H1 (cell line): ENCODE measurements around the gene KCTD16. TPM values are rescaled to one million over a fixed set of nuclear protein-coding genes. Genes with fewer than 3 reads are reported as not detected.

Experiments
- CTCF ChIA-PET: fragments of 300-600 bp; sonication (Branson Sonifier 250); formaldehyde crosslinking; loops from one replicate; lab custom pipeline; 2021; ENCODE audit not compliant: partially characterized antibody; lab: Charles Lee
- POLR2A ChIA-PET: fragments of 300-600 bp; sonication (Branson Sonifier 250); formaldehyde crosslinking; loops from one replicate; lab custom pipeline; 2021; ENCODE audit warnings: inconsistent platforms; ENCODE audit not compliant: partially characterized antibody; lab: Charles Lee
- DNase-seq, 2 experiments: peaks; one replicate each; pipeline versions ENCODE4 v3.0.0 to v3.0.0-alpha.2; 2010 to 2022; ENCODE audit warnings: low spot score in 2 of 2, low read depth in 1 of 2, mixed read lengths in 1 of 2
- FAIRE-seq: peaks from 2 replicates; lab custom pipeline; 2011; peaks lifted over from hg19 to GRCh38; lab: Jason Lieb, UNC
- H2AFZ ChIP-seq: 2 replicates; pipeline ENCODE4 v1.8.1; 2012; ENCODE audit warnings: low read length, inconsistent platforms
- H2AK5ac ChIP-seq: 2 replicates; pipeline ENCODE4 v1.6.1; 2013; ENCODE audit warnings: low read depth, low read length
- H2BK120ac ChIP-seq: replicated peaks from 2 replicates; pipeline ENCODE3; 2013; ENCODE audit warnings: low read depth, low read length, inconsistent platforms
- H2BK12ac ChIP-seq: 2 replicates; pipeline ENCODE4 v1.6.1; 2013; ENCODE audit warnings: low read depth, low read length
- H2BK15ac ChIP-seq: 2 replicates; pipeline ENCODE4 v1.6.1; 2013; ENCODE audit warnings: low read length
- H2BK20ac ChIP-seq: 2 replicates; pipeline ENCODE4 v1.6.1; 2013; ENCODE audit warnings: low read length
- H2BK5ac ChIP-seq: 2 replicates; pipeline ENCODE4 v1.6.1; 2013; ENCODE audit warnings: low read depth, low read length
- H3K14ac ChIP-seq: 2 replicates; pipeline ENCODE4 v1.6.1; 2013; ENCODE audit warnings: inconsistent platforms; ENCODE audit not compliant: insufficient read length
- H3K18ac ChIP-seq: 2 replicates; pipeline ENCODE4 v1.6.1; 2013; ENCODE audit warnings: low read length; ENCODE audit errors: extremely low read depth
- H3K23ac ChIP-seq: 2 replicates; pipeline ENCODE4 v1.6.1; 2013; ENCODE audit warnings: inconsistent platforms; ENCODE audit not compliant: insufficient read length
- H3K23me2 ChIP-seq: 2 replicates; pipeline ENCODE4 v1.6.1; 2013; ENCODE audit warnings: low read depth, low read length
- H3K27ac ChIP-seq: 2 replicates; pipeline ENCODE4 v1.6.1; 2011; ENCODE audit warnings: low read depth, low read length, inconsistent platforms
- H3K27me3 ChIP-seq, 4 experiments: replicated peaks in 1 of 4; 1 replicate in 1 of 4; 2 replicates in 3 of 4; pipeline versions ENCODE4 v1.6.1 to v1.8.1; 2011 to 2013; ENCODE audit warnings: low read length in 3 of 4, mild to moderate bottlenecking in 3 of 4, inconsistent platforms in 2 of 4, mixed read lengths in 2 of 4, moderate library complexity in 1 of 4; ENCODE audit not compliant: control insufficient read depth in 3 of 4, insufficient read depth in 3 of 4; ENCODE audit errors: extremely low read depth in 1 of 4
- H3K36me3 ChIP-seq, 4 experiments: 2 replicates each; pipeline versions ENCODE4 v1.6.1 to v1.8.1; 2011 to 2013; ENCODE audit warnings: mild to moderate bottlenecking in 4 of 4, low read length in 3 of 4, moderate library complexity in 2 of 4, control low read depth in 1 of 4, inconsistent platforms in 1 of 4; ENCODE audit not compliant: insufficient read depth in 4 of 4, control insufficient read depth in 2 of 4
- H3K4ac ChIP-seq: replicated peaks from 2 replicates; pipeline ENCODE3; 2013; ENCODE audit warnings: low read length, low read depth, mixed read lengths, inconsistent platforms; ENCODE audit not compliant: insufficient read length
- H3K4me1 ChIP-seq, 4 experiments: replicated peaks in 1 of 4; 1 replicate in 1 of 4; 2 replicates in 3 of 4; pipeline versions ENCODE4 v1.6.1 to v1.8.1; 2011 to 2013; ENCODE audit warnings: low read length in 3 of 4, inconsistent platforms in 2 of 4, mixed read lengths in 1 of 4; ENCODE audit not compliant: insufficient read depth in 4 of 4, control insufficient read depth in 3 of 4
- H3K4me2 ChIP-seq, 2 experiments: 2 replicates each; pipeline versions ENCODE4 v1.6.1 to v1.8.1; 2011 to 2013; ENCODE audit warnings: low read depth in 2 of 2, low read length in 2 of 2, control low read depth in 1 of 2, inconsistent platforms in 1 of 2, mild to moderate bottlenecking in 1 of 2; ENCODE audit not compliant: insufficient read depth in 1 of 2
- H3K4me3 ChIP-seq, 4 experiments: fragments of 200-600, 300-600 bp in 1 of 4; sonication (generic), shearing (Covaris generic), sonication (Bioruptor Twin) in 1 of 4; 2 replicates each; pipeline versions ENCODE4 v1.5.1 to v1.8.1; 2011 to 2016; ENCODE audit warnings: low read length in 4 of 4, low read depth in 3 of 4, control low read depth in 2 of 4, inconsistent platforms in 2 of 4, mild to moderate bottlenecking in 2 of 4, mixed read lengths in 1 of 4, moderate library complexity in 1 of 4; ENCODE audit not compliant: insufficient read depth in 2 of 4; ENCODE audit errors: extremely low read depth in 1 of 4
- H3K56ac ChIP-seq: replicated peaks from 2 replicates; pipeline ENCODE3; 2013; ENCODE audit warnings: low read depth, mild to moderate bottlenecking, mixed read lengths, low read length, inconsistent platforms; ENCODE audit not compliant: insufficient read length
- H3K79me1 ChIP-seq: 2 replicates; pipeline ENCODE4 v1.6.1; 2013; ENCODE audit warnings: low read depth, low read length, control low read depth
- H3K79me2 ChIP-seq, 2 experiments: 2 replicates each; pipeline versions ENCODE4 v1.6.1 to v1.8.1; 2012 to 2013; ENCODE audit warnings: low read length in 2 of 2, mild to moderate bottlenecking in 2 of 2, inconsistent platforms in 1 of 2; ENCODE audit not compliant: insufficient read depth in 2 of 2, control insufficient read depth in 1 of 2
- H3K9ac ChIP-seq, 4 experiments: replicated peaks in 1 of 4; 1 replicate in 1 of 4; 2 replicates in 3 of 4; pipeline versions ENCODE4 v1.6.1 to v1.8.1; 2011 to 2013; ENCODE audit warnings: low read depth in 3 of 4, low read length in 3 of 4, control low read depth in 2 of 4, mild to moderate bottlenecking in 2 of 4, moderate library complexity in 2 of 4, inconsistent platforms in 1 of 4; ENCODE audit errors: extremely low read depth in 1 of 4
- H3K9me3 ChIP-seq, 2 experiments: 2 replicates each; pipeline versions ENCODE4 v1.6.1 to v1.8.1; 2012 to 2013; ENCODE audit warnings: mild to moderate bottlenecking in 2 of 2, moderate library complexity in 2 of 2, control low read depth in 1 of 2, inconsistent platforms in 1 of 2, low read depth in 1 of 2, low read length in 1 of 2, mixed read lengths in 1 of 2; ENCODE audit not compliant: insufficient read depth in 2 of 2
- H4K20me1 ChIP-seq, 2 experiments: replicated peaks in 1 of 2; 2 replicates each; pipeline versions ENCODE3 to v1.8.1; 2011 to 2013; ENCODE audit warnings: inconsistent platforms in 2 of 2, low read length in 2 of 2, mild to moderate bottlenecking in 1 of 2; ENCODE audit not compliant: insufficient read depth in 2 of 2, control insufficient read depth in 1 of 2
- H4K5ac ChIP-seq: 2 replicates; pipeline ENCODE4 v1.6.1; 2013; ENCODE audit warnings: low read length, low read depth, mixed read lengths, inconsistent platforms; ENCODE audit not compliant: insufficient read length
- H4K8ac ChIP-seq: 2 replicates; pipeline ENCODE4 v1.8.0; 2013; ENCODE audit warnings: mild to moderate bottlenecking, moderate library complexity, low read length, inconsistent platforms; ENCODE audit not compliant: insufficient read depth; ENCODE audit errors: extremely low read depth
- H4K91ac ChIP-seq: replicated peaks from 2 replicates; pipeline ENCODE3; 2013; ENCODE audit warnings: low read length, mixed read lengths, inconsistent platforms; ENCODE audit not compliant: insufficient read length
- EP300 ChIP-seq, 2 experiments: IDR thresholded peaks; 1 replicate in 1 of 2; 2 replicates in 1 of 2; pipeline ENCODE4 v1.6.1; 2011 to 2012; ENCODE audit warnings: low read depth in 2 of 2, low read length in 2 of 2, mild to moderate bottlenecking in 2 of 2, borderline replicate concordance in 1 of 2, inconsistent platforms in 1 of 2, moderate library complexity in 1 of 2
- HDAC2 ChIP-seq, 2 experiments: fragments of 300-600 bp in 1 of 2; sonication (generic) in 1 of 2; IDR thresholded peaks; 2 replicates each; pipeline ENCODE4 v1.6.1; 2011 to 2012; ENCODE audit warnings: low read depth in 2 of 2, low read length in 2 of 2, mild to moderate bottlenecking in 2 of 2, moderate library complexity in 2 of 2, borderline replicate concordance in 1 of 2, inconsistent platforms in 1 of 2
- KDM4A ChIP-seq: IDR thresholded peaks from one replicate; pipeline ENCODE4 v1.7.1; 2012; ENCODE audit warnings: low read depth, mild to moderate bottlenecking, moderate library complexity, low read length, inconsistent platforms; ENCODE audit not compliant: severe bottlenecking
- POLR2A ChIP-seq, 2 experiments: IDR thresholded peaks; 1 replicate in 1 of 2; 2 replicates in 1 of 2; pipeline ENCODE4 v1.6.1; 2011; ENCODE audit warnings: low read depth in 2 of 2, low read length in 2 of 2, mild to moderate bottlenecking in 2 of 2; ENCODE audit errors: control extremely low read depth in 1 of 2
- POLR2AphosphoS5 ChIP-seq: IDR thresholded peaks from 2 replicates; pipeline ENCODE4 v1.6.1; 2011; ENCODE audit warnings: low read depth, low read length
- RAD21 ChIP-seq, 2 experiments: IDR thresholded peaks in 1 of 2; conservative IDR thresholded peaks in 1 of 2; 2 replicates each; pipeline ENCODE4 v1.6.1; 2011; ENCODE audit warnings: low read depth in 2 of 2, low read length in 2 of 2, improper control_type of control experiment in 1 of 2, inconsistent platforms in 1 of 2, mild to moderate bottlenecking in 1 of 2, moderate library complexity in 1 of 2
- TAF1 ChIP-seq: IDR thresholded peaks from 2 replicates; pipeline ENCODE4 v1.6.1; 2011; ENCODE audit warnings: mild to moderate bottlenecking, low read depth, low read length
- TAF7 ChIP-seq: optimal IDR thresholded peaks from 2 replicates; pipeline ENCODE3; 2011; ENCODE audit warnings: low read depth, mild to moderate bottlenecking, inconsistent platforms, low read length, moderate library complexity, borderline replicate concordance
- TBP ChIP-seq: IDR thresholded peaks from 2 replicates; pipeline ENCODE4 v1.6.1; 2011; ENCODE audit warnings: low read depth, low read length, improper control_type of control experiment
- TEAD4 ChIP-seq: IDR thresholded peaks from 2 replicates; pipeline ENCODE4 v1.6.1; 2012; ENCODE audit warnings: low read depth, low read length, inconsistent platforms, mixed read lengths
- YY1 ChIP-seq: IDR thresholded peaks from 2 replicates; pipeline ENCODE4 v1.6.1; 2011; ENCODE audit warnings: low read depth, mild to moderate bottlenecking, low read length
- WGBS, 2 experiments: shearing (Covaris generic) in 1 of 2; methylation state at CpG; one replicate each; pipeline versions ENCODE4 v1.1.6 to v1.1.7; 2013 to 2015; ENCODE audit warnings: low lambda C conversion rate in 2 of 2, mixed read lengths in 2 of 2, inconsistent platforms in 1 of 2, low coverage in 1 of 2, missing lambda C conversion rate in 1 of 2; ENCODE audit not compliant: insufficient replicate concordance in 2 of 2, insufficient coverage in 1 of 2, insufficient read length in 1 of 2; ENCODE audit errors: extremely low coverage in 1 of 2, missing lambda C conversion rate in 1 of 2; 5-methylcytosine and 5-hydroxymethylcytosine counted together
- polyA plus RNA-seq, 7 experiments: library from polyadenylated mRNA; depleted of rRNA in 3 of 7; stranded (reverse) in 5 of 7; unstranded in 2 of 7; fragments of >200 nt in 5 of 7; fragments of 200-250 nt in 2 of 7; gene quantifications; 1 replicate in 5 of 7; 2 replicates in 1 of 7; 4 replicates in 1 of 7; pipeline versions ENCODE4 v1.2.1 to v1.2.3, GENCODE V29; 2011 to 2013; ENCODE audit warnings: missing spikeins in 2 of 7, mixed read lengths in 2 of 7
- total RNA-seq: library from RNA; stranded (reverse); fragmentation: NEBNext Ultra II Directional; extraction: Animal tissue kit (Norgen Biotek cat#: 25700); gene quantifications from 2 replicates; pipeline ENCODE4 v1.2.1, GENCODE V29; 2021
- TF ChIP-seq, protein P1 (sequence below), 3 experiments: IDR thresholded peaks; 1 replicate in 2 of 3; 2 replicates in 1 of 3; pipeline versions ENCODE4 v1.5.1 to v1.6.1; 2011; ENCODE audit warnings: low read length in 3 of 3, mild to moderate bottlenecking in 3 of 3, inconsistent platforms in 2 of 3, low read depth in 1 of 3, moderate library complexity in 1 of 3; ENCODE audit not compliant: insufficient read depth in 1 of 3; ENCODE audit errors: control extremely low read depth in 1 of 3

The KCTD16 gene
- total and polyA plus RNA-seq, 2 of the 8 experiments (the other 6 are each of a cell fraction or from before 2014, with no cell fraction given), result 0.03 to 0.24 TPM

DNA sequence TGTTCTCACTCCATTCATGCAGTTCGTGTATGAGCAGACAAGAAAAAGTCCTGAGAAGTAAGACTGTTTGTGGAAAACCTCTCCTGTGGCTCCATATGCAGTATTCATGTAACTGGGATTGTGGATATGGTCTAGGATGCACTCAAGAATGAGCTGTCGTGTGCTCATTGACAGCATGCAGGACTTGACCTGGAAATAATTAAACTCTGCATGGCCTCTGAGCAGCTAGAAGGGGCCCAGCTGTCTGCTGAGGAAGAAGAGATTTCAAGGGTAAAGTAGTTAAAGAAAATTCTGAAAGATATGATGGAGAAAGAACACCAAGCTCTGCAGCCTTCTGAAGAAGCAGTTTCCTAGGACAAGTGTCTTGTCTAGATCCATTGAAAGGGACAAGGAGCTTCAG, 89.4 kb downstream of the KCTD16 start:
- no peak overlapping the region for H3K4me2 ChIP-seq
- 40% methylated on average over 2 of the region's 2 CpGs; no CpG with 5 or more reads in 1 of the 2 experiments for WGBS, 2 experiments
- no peak for FAIRE-seq
- TF ChIP-seq POLR2A (IDR thresholded peaks at IDR 0.05; ENCODE audit: control extremely low read depth in 1 of 2, low read depth in 2 of 2, low read length in 2 of 2), result no peak
- no peak for TF ChIP-seq TAF7
- no peak for TF ChIP-seq YY1
- TF ChIP-seq TAF1, result no peak
- TF ChIP-seq EP300 (IDR thresholded peaks at IDR 0.05; ENCODE audit: borderline replicate concordance in 1 of 2, low read depth in 2 of 2, low read length in 2 of 2), result no peak
- TF ChIP-seq, protein P1, sequence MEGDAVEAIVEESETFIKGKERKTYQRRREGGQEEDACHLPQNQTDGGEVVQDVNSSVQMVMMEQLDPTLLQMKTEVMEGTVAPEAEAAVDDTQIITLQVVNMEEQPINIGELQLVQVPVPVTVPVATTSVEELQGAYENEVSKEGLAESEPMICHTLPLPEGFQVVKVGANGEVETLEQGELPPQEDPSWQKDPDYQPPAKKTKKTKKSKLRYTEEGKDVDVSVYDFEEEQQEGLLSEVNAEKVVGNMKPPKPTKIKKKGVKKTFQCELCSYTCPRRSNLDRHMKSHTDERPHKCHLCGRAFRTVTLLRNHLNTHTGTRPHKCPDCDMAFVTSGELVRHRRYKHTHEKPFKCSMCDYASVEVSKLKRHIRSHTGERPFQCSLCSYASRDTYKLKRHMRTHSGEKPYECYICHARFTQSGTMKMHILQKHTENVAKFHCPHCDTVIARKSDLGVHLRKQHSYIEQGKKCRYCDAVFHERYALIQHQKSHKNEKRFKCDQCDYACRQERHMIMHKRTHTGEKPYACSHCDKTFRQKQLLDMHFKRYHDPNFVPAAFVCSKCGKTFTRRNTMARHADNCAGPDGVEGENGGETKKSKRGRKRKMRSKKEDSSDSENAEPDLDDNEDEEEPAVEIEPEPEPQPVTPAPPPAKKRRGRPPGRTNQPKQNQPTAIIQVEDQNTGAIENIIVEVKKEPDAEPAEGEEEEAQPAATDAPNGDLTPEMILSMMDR (IDR thresholded peaks at IDR 0.05; ENCODE audit: control extremely low read depth in 1 of 3, insufficient read depth in 1 of 3, low read depth in 1 of 3, low read length in 3 of 3), result no peak
- no peak for TF ChIP-seq KDM4A
- TF ChIP-seq RAD21 (IDR thresholded peaks at IDR 0.05 in 1 of 2, conservative IDR thresholded peaks at IDR 0.05 in 1 of 2; ENCODE audit: low read depth in 2 of 2, low read length in 2 of 2), result no peak
- TF ChIP-seq TBP, result no peak
- TF ChIP-seq POLR2AphosphoS5, result no peak
- TF ChIP-seq HDAC2 (IDR thresholded peaks at IDR 0.05; ENCODE audit: borderline replicate concordance in 1 of 2, low read depth in 2 of 2, low read length in 2 of 2), result no peak
- TF ChIP-seq TEAD4, result no peak

More for the DNA sequence above, 89.4 kb downstream of the KCTD16 start:
- Histone ChIP-seq H2AFZ (no peak overlapping the region; the same call in 1 of the 2 replicates), H4K8ac (no peak overlapping the region), H3K14ac (no peak overlapping the region), H2BK15ac (no peak overlapping the region), H3K27me3 (no peaks in the 10 kb centered on the region), H3K36me3 (no peaks in the 10 kb centered on the region), H3K56ac (no peak overlapping the region), H3K23me2 (no peaks in the 10 kb centered on the region), H2BK12ac (no peak overlapping the region), H3K79me1 (no peaks in the 10 kb centered on the region), H2BK20ac (no peak overlapping the region), H3K4ac (no peak overlapping the region), H2BK5ac (no peak overlapping the region), H3K18ac (no peak overlapping the region), H4K91ac (no peak overlapping the region), H3K27ac (no peak overlapping the region), H3K4me1 (no peaks in the 10 kb centered on the region), H3K79me2 (no peaks in the 10 kb centered on the region), H3K4me3 (no peak overlapping the region), H3K23ac (no peak overlapping the region), H3K9me3 (no peaks in the 10 kb centered on the region), H4K5ac (no peak overlapping the region), H2AK5ac (no peak overlapping the region), H2BK120ac (no peak overlapping the region), H3K9ac (no peak overlapping the region), H4K20me1 (no peaks in the 10 kb centered on the region)
- CTCF ChIA-PET, result interaction anchor here (0.7 to 1.6 kb wide), 4 partner anchors 57 to 1423 kb away, joined by 3 read pairs; no protein-coding TSS in a partner anchor
- no peak for DNase-seq
- POLR2A ChIA-PET, result no interaction called here
